Astrocyte (in vitro differentiated cells and primary cell): ENCODE results near the gene FEM1A. TPM values are rescaled to one million over a fixed set of nuclear protein-coding genes. Genes with fewer than 3 reads are reported as not detected.

Source experiments
- DNase-seq: peaks from one replicate; pipeline ENCODE4 v3.0.0-alpha.2; 2010; ENCODE audit warnings: low read depth
- FAIRE-seq: peaks from 2 replicates; lab custom pipeline; 2011; peaks lifted over from hg19 to GRCh38; lab: Jason Lieb, UNC
- H2AFZ ChIP-seq: 2 replicates; pipeline ENCODE4 v1.6.0; 2012; ENCODE audit warnings: low read depth, low read length, inconsistent platforms
- H3K27ac ChIP-seq: 2 replicates; pipeline ENCODE4 v1.5.1; 2011; ENCODE audit warnings: low read depth, low read length, inconsistent platforms
- H3K27me3 ChIP-seq: 2 replicates; pipeline ENCODE4 v1.6.0; 2011; ENCODE audit warnings: low read length, inconsistent platforms; ENCODE audit not compliant: insufficient read depth
- H3K36me3 ChIP-seq: 2 replicates; pipeline ENCODE4 v1.5.1; 2011; ENCODE audit warnings: low read length, inconsistent platforms; ENCODE audit not compliant: insufficient read depth
- H3K4me1 ChIP-seq: 2 replicates; pipeline ENCODE4 v1.5.1; 2011; ENCODE audit warnings: low read length, inconsistent platforms; ENCODE audit not compliant: insufficient read depth
- H3K4me2 ChIP-seq: 2 replicates; pipeline ENCODE4 v1.6.0; 2012; ENCODE audit warnings: low read length, inconsistent platforms
- H3K4me3 ChIP-seq: 2 replicates; pipeline ENCODE4 v1.5.1; 2011; ENCODE audit warnings: low read depth, mild to moderate bottlenecking, low read length, inconsistent platforms; ENCODE audit not compliant: insufficient read depth
- H3K79me2 ChIP-seq: 2 replicates; pipeline ENCODE4 v1.6.0; 2012; ENCODE audit warnings: mild to moderate bottlenecking, low read length, inconsistent platforms; ENCODE audit not compliant: insufficient read depth
- H3K9ac ChIP-seq: 2 replicates; pipeline ENCODE4 v1.6.0; 2012; ENCODE audit warnings: mild to moderate bottlenecking, low read length, inconsistent platforms
- H3K9me3 ChIP-seq: 2 replicates; pipeline ENCODE4 v1.5.1; 2012; ENCODE audit warnings: low read depth, mild to moderate bottlenecking, low read length, inconsistent platforms; ENCODE audit not compliant: insufficient read depth
- H4K20me1 ChIP-seq: 2 replicates; pipeline ENCODE4 v1.6.0; 2012; ENCODE audit warnings: low read length, inconsistent platforms; ENCODE audit not compliant: insufficient read depth
- H3K27ac Mint-ChIP-seq: one replicate; pipeline ENCODE4 v1.8.0; 2021; ENCODE audit warnings: mild to moderate bottlenecking, mixed read lengths; ENCODE audit not compliant: unreplicated experiment
- H3K27me3 Mint-ChIP-seq: one replicate; pipeline ENCODE4 v1.8.0; 2021; ENCODE audit warnings: low read depth, mixed read lengths; ENCODE audit not compliant: unreplicated experiment
- H3K36me3 Mint-ChIP-seq: one replicate; pipeline ENCODE4 v1.8.0; 2021; ENCODE audit warnings: low read depth, mixed read lengths; ENCODE audit not compliant: unreplicated experiment
- H3K4me1 Mint-ChIP-seq: one replicate; pipeline ENCODE4 v1.8.0; 2021; ENCODE audit warnings: low read depth, mixed read lengths; ENCODE audit not compliant: unreplicated experiment
- H3K4me3 Mint-ChIP-seq: one replicate; pipeline ENCODE4 v1.8.0; 2021; ENCODE audit warnings: mild to moderate bottlenecking, moderate library complexity, mixed read lengths; ENCODE audit not compliant: unreplicated experiment
- H3K9me3 Mint-ChIP-seq: one replicate; pipeline ENCODE4 v1.8.0; 2021; ENCODE audit warnings: mild to moderate bottlenecking, mixed read lengths; ENCODE audit not compliant: unreplicated experiment
- CTCF ChIP-seq: IDR thresholded peaks from 2 replicates; pipeline ENCODE4 v1.5.1; 2011; ENCODE audit warnings: low read depth, mild to moderate bottlenecking, inconsistent platforms, low read length, moderate library complexity; ENCODE audit not compliant: insufficient read depth
- EZH2 ChIP-seq: IDR thresholded peaks from 2 replicates; pipeline ENCODE4 v1.6.1; 2012; ENCODE audit warnings: mild to moderate bottlenecking, low read length, inconsistent platforms; ENCODE audit not compliant: insufficient read depth
- total RNA-seq: library from RNA; stranded (reverse); gene quantifications from 2 replicates; pipeline ENCODE4 v1.2.1, GENCODE V29; 2021

Gene FEM1A
- total RNA-seq, 1 donor from 2014 or later = 12.0 TPM

DNA sequence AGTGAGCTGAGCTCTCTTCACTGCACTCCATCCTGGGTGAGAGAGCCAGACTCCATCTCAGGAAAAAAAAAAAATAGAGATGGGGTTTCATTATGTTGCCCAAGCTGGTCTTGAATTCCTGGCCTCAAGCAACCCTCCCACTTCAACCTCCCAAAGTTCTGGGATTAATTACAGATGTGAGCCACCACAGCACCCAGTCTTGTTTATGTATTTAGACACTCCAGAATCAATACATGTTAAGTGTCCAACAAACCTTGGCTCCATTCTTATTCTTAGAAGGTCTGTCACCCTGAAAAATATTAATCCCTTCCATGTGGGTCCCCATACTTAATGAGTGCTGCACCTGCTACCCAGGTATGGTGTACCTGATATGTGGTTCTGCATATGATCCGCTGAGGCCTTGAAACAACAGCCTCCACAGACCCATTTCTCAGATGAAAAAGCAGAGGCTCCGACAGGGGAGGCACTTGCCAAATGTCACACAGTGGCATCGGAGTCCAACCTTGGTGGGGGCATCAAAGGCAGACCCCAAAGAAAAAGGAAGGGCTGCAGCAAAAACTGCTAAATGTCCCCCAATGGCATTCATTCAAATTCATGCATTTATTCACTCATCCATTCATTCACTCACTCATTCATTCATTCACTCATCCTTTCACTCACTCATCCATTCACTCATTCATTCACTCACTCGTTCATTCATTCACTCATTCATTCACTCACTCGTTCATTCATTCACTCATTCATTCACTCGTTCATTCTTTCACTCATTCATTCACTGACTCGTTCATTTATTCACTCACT, 23.3 kb downstream of the FEM1A start:
- H3K4me1 ChIP-seq = peaks cover 11% of the 10 kb centered on the region
- H3K9ac ChIP-seq = no peak overlapping the region
- no peaks in the 10 kb centered on the region for H3K9me3 Mint-ChIP-seq
- H3K4me1 Mint-ChIP-seq = peaks cover 7% of the 10 kb centered on the region
- H3K4me2 ChIP-seq = peak overlapping the region; percentile 75
- no peaks in the 10 kb centered on the region for H4K20me1 ChIP-seq
- no peak overlapping the region for H3K27ac ChIP-seq
- H3K27me3 Mint-ChIP-seq = no peaks in the 10 kb centered on the region
- H3K36me3 Mint-ChIP-seq = peaks cover 12% of the 10 kb centered on the region
- peaks cover 5% of the 10 kb centered on the region for H3K36me3 ChIP-seq
- no peak overlapping the region for H3K27ac Mint-ChIP-seq
- no peak overlapping the region for H3K4me3 Mint-ChIP-seq
- DNase-seq (peak; percentile 41), FAIRE-seq (no peak)
- H2AFZ ChIP-seq = no peak overlapping the region
- H3K79me2 ChIP-seq = no peaks in the 10 kb centered on the region
- no peaks in the 10 kb centered on the region for H3K27me3 ChIP-seq
- H3K9me3 ChIP-seq = no peaks in the 10 kb centered on the region
- no peak for TF ChIP-seq CTCF
- no peak for TF ChIP-seq EZH2
- no peak overlapping the region for H3K4me3 ChIP-seq

- Histone ChIP-seq H3K27ac (no peak overlapping the region), H3K79me2 (peaks cover under 1% of the 10 kb centered on the region), H3K9ac (no peak overlapping the region), H3K4me2 (peak overlapping the region; percentile 75), H4K20me1 (no peaks in the 10 kb centered on the region), H3K27me3 (no peaks in the 10 kb centered on the region), H3K4me1 (peaks cover 11% of the 10 kb centered on the region), H3K36me3 (peaks cover 5% of the 10 kb centered on the region), H3K4me3 (no peak overlapping the region), H3K9me3 (no peaks in the 10 kb centered on the region), H2AFZ (no peak overlapping the region)
- Mint-ChIP-seq H3K27me3 (no peaks in the 10 kb centered on the region), H3K9me3 (no peaks in the 10 kb centered on the region), H3K4me3 (peak overlapping the region; percentile 28), H3K4me1 (peaks cover 6% of the 10 kb centered on the region), H3K27ac (peak overlapping the region; percentile 82), H3K36me3 (peaks cover 12% of the 10 kb centered on the region)
- FAIRE-seq = no peak
- peak; percentile 86 for DNase-seq
- no peak for TF ChIP-seq EZH2
- TF ChIP-seq CTCF = no peak
These were observed 24.1 kb downstream of the FEM1A start for GRCh38 chr19:4815426-4816201.
